K562 (cell line): ENCODE data around the gene MED15. TPM values are rescaled to one million over a fixed set of nuclear protein-coding genes. Genes with fewer than 3 reads are reported as not detected.

Experiments used
- CBFB ChIP-seq: sonication (generic); formaldehyde crosslinking; IDR thresholded peaks from 2 replicates; pipeline ENCODE4 v1.4.0; 2020; ENCODE audit warnings: mild to moderate bottlenecking, missing genetic modification reagents
- ETV1 ChIP-seq: fragments of 450-650 bp; conservative IDR thresholded peaks from 2 replicates; pipeline ENCODE4 v1.6.1; 2016; ENCODE audit warnings: missing genetic modification characterization, control low read depth, low read depth, missing compliant biosample characterization
- GATAD2B ChIP-seq: fragments of 450-650 bp; IDR thresholded peaks from 2 replicates; pipeline ENCODE4 v1.6.1; 2017; ENCODE audit warnings: mild to moderate bottlenecking, borderline replicate concordance
- HNRNPLL ChIP-seq: fragments of 200-400 bp; formaldehyde crosslinking; IDR thresholded peaks from 2 replicates; pipeline ENCODE4 v1.6.1; 2017; ENCODE audit warnings: low read length, low read depth, mild to moderate bottlenecking; ENCODE audit not compliant: poor library complexity, severe bottlenecking
- MCM7 ChIP-seq, 2 experiments: fragments of 450-650 bp; IDR thresholded peaks; 2 replicates each; pipeline ENCODE4 v1.6.1; 2016 to 2018
- NFE2 ChIP-seq: IDR thresholded peaks from 2 replicates; pipeline ENCODE4 v1.6.1; 2014; ENCODE audit warnings: antibody characterized with exemption, low read depth
- ZBTB7A ChIP-seq: IDR thresholded peaks from 2 replicates; pipeline ENCODE4 v1.6.1; 2011; ENCODE audit warnings: low read depth, mild to moderate bottlenecking, low read length, moderate library complexity, borderline replicate concordance; ENCODE audit not compliant: control insufficient read depth
- ZEB2 ChIP-seq: fragments of 450-650 bp; IDR thresholded peaks from 2 replicates; pipeline ENCODE4 v1.6.1; 2016
- ZNF282 ChIP-seq: sonication (generic); formaldehyde crosslinking; IDR thresholded peaks from 2 replicates; pipeline ENCODE4 v1.8.1; 2023; ENCODE audit warnings: missing genetic modification reagents
- ZNF354B ChIP-seq: fragments of 250-450 bp; sonication (Bioruptor Pico); IDR thresholded peaks from 2 replicates; pipeline ENCODE4 v1.4.0; 2020
- polyA plus RNA-seq, 8 experiments: library from polyadenylated mRNA; depleted of rRNA in 4 of 8; stranded (reverse) in 5 of 8; unstranded in 3 of 8; fragments of >200 nt; fragmentation: Nextera tagmentation in 2 of 8; fragmentation: Illumina TruSeq in 1 of 8; extraction: Ambion mirVana in 2 of 8; extraction: Trizol in 1 of 8; gene quantifications; 2 replicates each; pipeline versions ENCODE4 v1.2.1 to v1.2.3, GENCODE V29; 2011 to 2014; ENCODE audit warnings: inconsistent platforms in 1 of 8, missing spikeins in 1 of 8
- total RNA-seq, 7 experiments: library from RNA; depleted of rRNA in 6 of 7; stranded (reverse); fragments of >200 nt in 6 of 7; fragmentation: Illumina TruSeq in 2 of 7; extraction: Trizol in 2 of 7; gene quantifications; 2 replicates each; pipeline versions ENCODE4 v1.2.1 to v1.2.3, GENCODE V29; 2011 to 2021; ENCODE audit warnings: low replicate concordance in 1 of 7
- TF ChIP-seq, protein P1 (sequence below): fragments of 450-650 bp; IDR thresholded peaks from 2 replicates; pipeline ENCODE4 v1.6.1; 2017; ENCODE audit warnings: antibody characterized with exemption
- TF ChIP-seq, protein P2 (sequence below): sonication (generic); formaldehyde crosslinking; IDR thresholded peaks from 2 replicates; pipeline ENCODE4 v1.8.1; 2022; ENCODE audit warnings: missing genetic modification reagents
- TF ChIP-seq, protein P3 (sequence below): fragments of 450-650 bp; formaldehyde crosslinking; IDR thresholded peaks from 2 replicates; pipeline ENCODE4 v1.4.0; 2022; ENCODE audit warnings: missing genetic modification characterization

The MED15 gene
- total and polyA plus RNA-seq, 9 of the 15 experiments (the other 6 are each of a cell fraction or from before 2014, with no cell fraction given), result 4.0 to 271 (median 60.1) TPM

DNA sequence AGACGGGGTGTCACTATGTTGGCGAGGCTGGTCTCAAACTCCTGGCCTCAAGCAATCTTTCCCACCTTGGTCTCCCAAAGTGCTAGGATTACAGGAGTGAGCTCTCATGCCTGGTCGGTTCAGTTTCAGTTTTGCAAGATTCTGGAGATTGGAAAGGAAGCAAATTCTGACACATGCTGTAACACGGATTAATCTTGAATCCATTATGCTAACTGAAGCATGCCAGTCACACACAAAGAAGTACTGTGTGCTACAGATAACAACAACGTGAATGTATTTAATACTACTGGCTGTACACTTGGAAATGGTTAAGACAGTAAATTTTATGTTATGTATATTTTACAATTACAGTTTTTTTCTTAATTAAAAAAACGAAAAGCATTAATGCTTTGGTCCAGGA, 107.6 kb downstream of the MED15 start (continued):
- TF ChIP-seq, protein P1, sequence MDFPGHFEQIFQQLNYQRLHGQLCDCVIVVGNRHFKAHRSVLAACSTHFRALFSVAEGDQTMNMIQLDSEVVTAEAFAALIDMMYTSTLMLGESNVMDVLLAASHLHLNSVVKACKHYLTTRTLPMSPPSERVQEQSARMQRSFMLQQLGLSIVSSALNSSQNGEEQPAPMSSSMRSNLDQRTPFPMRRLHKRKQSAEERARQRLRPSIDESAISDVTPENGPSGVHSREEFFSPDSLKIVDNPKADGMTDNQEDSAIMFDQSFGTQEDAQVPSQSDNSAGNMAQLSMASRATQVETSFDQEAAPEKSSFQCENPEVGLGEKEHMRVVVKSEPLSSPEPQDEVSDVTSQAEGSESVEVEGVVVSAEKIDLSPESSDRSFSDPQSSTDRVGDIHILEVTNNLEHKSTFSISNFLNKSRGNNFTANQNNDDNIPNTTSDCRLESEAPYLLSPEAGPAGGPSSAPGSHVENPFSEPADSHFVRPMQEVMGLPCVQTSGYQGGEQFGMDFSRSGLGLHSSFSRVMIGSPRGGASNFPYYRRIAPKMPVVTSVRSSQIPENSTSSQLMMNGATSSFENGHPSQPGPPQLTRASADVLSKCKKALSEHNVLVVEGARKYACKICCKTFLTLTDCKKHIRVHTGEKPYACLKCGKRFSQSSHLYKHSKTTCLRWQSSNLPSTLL, result no peak
- TF ChIP-seq GATAD2B (no peak), HNRNPLL (no peak), ZBTB7A (no peak), CBFB (CRISPR knock-in tag) (no peak), ZNF282 (CRISPR knock-in tag) (no peak), NFE2 (no peak), ZEB2 (no peak), ZNF354B (CRISPR knock-in tag) (no peak), ETV1 (tag) (0 out of 2 replicates have a peak, but pooled peaks have one; percentile 42), MCM7 (IDR thresholded peaks at IDR 0.05) (no peak)
- TF ChIP-seq, protein P2, sequence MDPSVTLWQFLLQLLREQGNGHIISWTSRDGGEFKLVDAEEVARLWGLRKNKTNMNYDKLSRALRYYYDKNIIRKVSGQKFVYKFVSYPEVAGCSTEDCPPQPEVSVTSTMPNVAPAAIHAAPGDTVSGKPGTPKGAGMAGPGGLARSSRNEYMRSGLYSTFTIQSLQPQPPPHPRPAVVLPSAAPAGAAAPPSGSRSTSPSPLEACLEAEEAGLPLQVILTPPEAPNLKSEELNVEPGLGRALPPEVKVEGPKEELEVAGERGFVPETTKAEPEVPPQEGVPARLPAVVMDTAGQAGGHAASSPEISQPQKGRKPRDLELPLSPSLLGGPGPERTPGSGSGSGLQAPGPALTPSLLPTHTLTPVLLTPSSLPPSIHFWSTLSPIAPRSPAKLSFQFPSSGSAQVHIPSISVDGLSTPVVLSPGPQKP (CRISPR knock-in tag), result no peak
- TF ChIP-seq, protein P3, sequence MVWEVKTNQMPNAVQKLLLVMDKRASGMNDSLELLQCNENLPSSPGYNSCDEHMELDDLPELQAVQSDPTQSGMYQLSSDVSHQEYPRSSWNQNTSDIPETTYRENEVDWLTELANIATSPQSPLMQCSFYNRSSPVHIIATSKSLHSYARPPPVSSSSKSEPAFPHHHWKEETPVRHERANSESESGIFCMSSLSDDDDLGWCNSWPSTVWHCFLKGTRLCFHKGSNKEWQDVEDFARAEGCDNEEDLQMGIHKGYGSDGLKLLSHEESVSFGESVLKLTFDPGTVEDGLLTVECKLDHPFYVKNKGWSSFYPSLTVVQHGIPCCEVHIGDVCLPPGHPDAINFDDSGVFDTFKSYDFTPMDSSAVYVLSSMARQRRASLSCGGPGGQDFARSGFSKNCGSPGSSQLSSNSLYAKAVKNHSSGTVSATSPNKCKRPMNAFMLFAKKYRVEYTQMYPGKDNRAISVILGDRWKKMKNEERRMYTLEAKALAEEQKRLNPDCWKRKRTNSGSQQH (CRISPR knock-in tag), result no peak; the same call in 1 of the 2 replicates
- TF ChIP-seq, all 486 proteins: peak for 43
